GM18499 (cell line): ENCODE results near the gene LPCAT2.

ENCODE experiments used
- ATAC-seq: cut with Tn5 transposase; IDR thresholded peaks from one replicate; pipeline ENCODE4 v1.9.1; 2021; ENCODE audit warnings: moderate number of reproducible peaks; ENCODE audit not compliant: insufficient read depth, unreplicated experiment

Gene LPCAT2

GRCh38 chr16:55479430-55480140 is 29.3 kb upstream of the LPCAT2 start:
- no peak for ATAC-seq

- no peak for ATAC-seq
These were observed 28.6 kb upstream of the LPCAT2 start for GRCh38 chr16:55480228-55480655.

- no peak for ATAC-seq
These were observed 27.8 kb upstream of the LPCAT2 start for GRCh38 chr16:55481023-55481422.

- ATAC-seq = no peak
These were observed 26.8 kb upstream of the LPCAT2 start for GRCh38 chr16:55482056-55482455.

GRCh38 chr16:55487048-55487803 is 21.6 kb upstream of the LPCAT2 start:
- ATAC-seq = no peak

GRCh38 chr16:55488306-55488705 is 20.6 kb upstream of the LPCAT2 start:
- ATAC-seq = no peak

- ATAC-seq = no peak
These were observed 19.5 kb upstream of the LPCAT2 start for GRCh38 chr16:55489119-55489955.

- ATAC-seq = no peak
These were observed 19.0 kb upstream of the LPCAT2 start for GRCh38 chr16:55489956-55490265.

- no peak for ATAC-seq
These were observed 18.6 kb upstream of the LPCAT2 start for GRCh38 chr16:55490301-55490700.

GRCh38 chr16:55491691-55492090 is 17.2 kb upstream of the LPCAT2 start:
- no peak for ATAC-seq

GRCh38 chr16:55492756-55493380 is 16.0 kb upstream of the LPCAT2 start:
- no peak for ATAC-seq

GRCh38 chr16:55494994-55495421 is 13.9 kb upstream of the LPCAT2 start:
- ATAC-seq = no peak

GRCh38 chr16:55495616-55496289 is 13.1 kb upstream of the LPCAT2 start:
- ATAC-seq = no peak

- no peak for ATAC-seq
These were observed 12.2 kb upstream of the LPCAT2 start for GRCh38 chr16:55496509-55497145.

- ATAC-seq = no peak
These were observed 11.3 kb upstream of the LPCAT2 start for GRCh38 chr16:55497558-55497957.

- ATAC-seq = no peak
These were observed 10.8 kb upstream of the LPCAT2 start for GRCh38 chr16:55498101-55498500.

GRCh38 chr16:55499281-55499680 is 9.6 kb upstream of the LPCAT2 start:
- no peak for ATAC-seq

GRCh38 chr16:55499951-55500529 is 8.8 kb upstream of the LPCAT2 start:
- no peak for ATAC-seq

- ATAC-seq = no peak
These were observed 8.3 kb upstream of the LPCAT2 start for GRCh38 chr16:55500530-55501011.
